Keratinocyte (primary cell): ENCODE results near the gene DPY19L3. TPM values are rescaled to one million over a fixed set of nuclear protein-coding genes. Genes with fewer than 3 reads are reported as not detected.

Experiments
- DNase-seq: peaks from one replicate; pipeline ENCODE4 v3.0.0-alpha.2; 2011; ENCODE audit warnings: low read depth, missing footprints, low spot score
- FAIRE-seq: peaks from 2 replicates; lab custom pipeline; 2011; peaks lifted over from hg19 to GRCh38; lab: Jason Lieb, UNC
- H2AFZ ChIP-seq: 2 replicates; pipeline ENCODE4 v1.6.0; 2012; ENCODE audit warnings: low read length, control low read depth, inconsistent platforms; ENCODE audit not compliant: control insufficient read depth
- H3K27ac ChIP-seq: 2 replicates; pipeline ENCODE4 v1.5.1; 2011; ENCODE audit warnings: low read length; ENCODE audit not compliant: control insufficient read depth, insufficient read depth
- H3K27me3 ChIP-seq: 3 replicates; pipeline ENCODE4 v1.6.0; 2011; ENCODE audit warnings: low read length; ENCODE audit not compliant: control insufficient read depth, insufficient read depth; ENCODE audit errors: extremely low read depth
- H3K36me3 ChIP-seq, 2 experiments: 2 replicates in 1 of 2; 3 replicates in 1 of 2; pipeline ENCODE4 v1.5.1; 2011; ENCODE audit warnings: low read length in 2 of 2, mild to moderate bottlenecking in 1 of 2; ENCODE audit not compliant: control insufficient read depth in 2 of 2, insufficient read depth in 2 of 2; ENCODE audit errors: extremely low read depth in 1 of 2
- H3K4me1 ChIP-seq: 3 replicates; pipeline ENCODE4 v1.5.1; 2011; ENCODE audit warnings: low read length; ENCODE audit not compliant: control insufficient read depth, insufficient read depth; ENCODE audit errors: extremely low read depth
- H3K4me2 ChIP-seq: 3 replicates; pipeline ENCODE4 v1.6.0; 2011; ENCODE audit warnings: low read depth, low read length; ENCODE audit not compliant: control insufficient read depth, insufficient read depth; ENCODE audit errors: extremely low read depth
- H3K4me3 ChIP-seq, 3 experiments: fragments of 200-600 bp in 1 of 3; sonication (generic) in 1 of 3; 2 replicates in 2 of 3; 3 replicates in 1 of 3; pipeline ENCODE4 v1.5.1; 2011 to 2016; ENCODE audit warnings: low read length in 3 of 3, mild to moderate bottlenecking in 3 of 3, control low read depth in 2 of 3, inconsistent platforms in 1 of 3, low read depth in 1 of 3, mixed read lengths in 1 of 3, mixed run types in 1 of 3, moderate library complexity in 1 of 3; ENCODE audit not compliant: control insufficient read depth in 2 of 3, insufficient read depth in 2 of 3; ENCODE audit errors: extremely low read depth in 1 of 3
- H3K79me2 ChIP-seq: 2 replicates; pipeline ENCODE4 v1.6.0; 2012; ENCODE audit warnings: low read length; ENCODE audit not compliant: control insufficient read depth, insufficient read depth
- H3K9ac ChIP-seq: 3 replicates; pipeline ENCODE4 v1.6.0; 2011; ENCODE audit warnings: low read length; ENCODE audit not compliant: control insufficient read depth, insufficient read depth; ENCODE audit errors: extremely low read depth
- H3K9me1 ChIP-seq: 3 replicates; pipeline ENCODE4 v1.6.0; 2011; ENCODE audit warnings: low read length; ENCODE audit not compliant: control insufficient read depth, insufficient read depth; ENCODE audit errors: extremely low read depth
- H3K9me3 ChIP-seq: 2 replicates; pipeline ENCODE4 v1.5.1; 2012; ENCODE audit warnings: low read depth, low read length; ENCODE audit not compliant: control insufficient read depth
- H4K20me1 ChIP-seq: 3 replicates; pipeline ENCODE4 v1.6.0; 2011; ENCODE audit warnings: low read length; ENCODE audit not compliant: control insufficient read depth, insufficient read depth; ENCODE audit errors: extremely low read depth
- CTCF ChIP-seq, 3 experiments: IDR thresholded peaks in 1 of 3; conservative IDR thresholded peaks in 1 of 3; optimal IDR thresholded peaks in 1 of 3; 2 replicates in 2 of 3; 3 replicates in 1 of 3; pipeline versions ENCODE3 to v1.5.1; 2011; ENCODE audit warnings: low read length in 3 of 3, mild to moderate bottlenecking in 3 of 3, moderate library complexity in 2 of 3, control low read depth in 1 of 3, inconsistent platforms in 1 of 3; ENCODE audit not compliant: insufficient read depth in 2 of 3; ENCODE audit errors: extremely low read depth in 1 of 3
- EZH2 ChIP-seq: IDR thresholded peaks from one replicate; pipeline ENCODE4 v1.6.1; 2012; ENCODE audit warnings: inconsistent platforms, mild to moderate bottlenecking, low read length, moderate library complexity
- dilution Hi-C: fragments of 300-500 bp; cut with MboI; formaldehyde crosslinking; loops from one replicate; pipeline ENCODE4 v1.7.0; 2020; ENCODE audit warnings: low sequenced_read_pairs; ENCODE audit not compliant: extremely low pct_ligation_motif_present
- polyA plus RNA-seq, 5 experiments: library from polyadenylated mRNA; depleted of rRNA in 3 of 5; stranded (reverse) in 3 of 5; stranded (forward) in 1 of 5; unstranded in 1 of 5; fragments of >200 nt; gene quantifications; 1 replicate in 1 of 5; 2 replicates in 3 of 5; 3 replicates in 1 of 5; pipeline versions ENCODE4 v1.2.1 to v1.2.3, GENCODE V29; 2011 to 2012; ENCODE audit warnings: missing spikeins in 2 of 5, low read depth in 1 of 5, low replicate concordance in 1 of 5

DPY19L3 gene
- polyA plus RNA-seq, 1 donor (not counting 4 experiments of a cell fraction or from before 2014, with no cell fraction given) = 10.0 TPM

DNA sequence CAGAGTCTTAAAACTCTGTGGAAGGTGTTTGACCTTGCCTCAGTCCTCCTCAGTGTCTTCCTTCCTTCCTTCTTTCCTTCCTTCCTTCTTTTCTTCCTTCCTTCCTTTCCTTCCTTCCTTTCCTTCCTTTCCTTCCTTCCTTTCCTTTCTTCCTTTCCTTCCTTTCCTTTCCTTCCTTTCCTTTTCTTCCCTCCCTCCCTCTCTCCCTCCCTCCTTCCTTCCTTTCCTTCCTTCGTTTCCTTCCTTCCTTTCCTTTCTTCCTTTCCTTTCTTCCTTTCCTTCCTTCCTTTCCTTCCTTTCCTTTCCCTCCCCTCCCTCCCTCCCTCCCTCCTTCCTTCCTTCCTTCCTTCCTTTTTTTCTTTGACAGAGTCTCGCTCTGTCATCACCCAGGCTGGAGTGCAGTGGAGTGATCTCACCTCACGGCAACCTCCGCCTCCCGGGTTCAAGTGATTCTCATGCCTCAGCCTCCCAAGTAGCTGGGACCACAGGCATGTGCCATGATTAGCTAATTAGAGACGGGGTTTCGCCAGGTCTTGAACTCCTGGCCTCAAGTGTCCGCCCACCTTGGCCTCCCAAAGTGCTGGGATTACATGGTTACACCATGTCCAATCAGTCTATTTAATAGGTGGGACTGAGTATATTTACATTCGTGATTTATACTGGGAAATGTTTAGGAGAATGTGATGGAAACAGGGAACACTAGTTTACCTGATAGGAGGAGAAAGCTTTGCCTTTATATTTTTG is 43.8 kb upstream of the DPY19L3 start:
- H3K9me3 ChIP-seq = no peaks in the 10 kb centered on the region
- no peaks in the 10 kb centered on the region for H3K9me1 ChIP-seq
- H2AFZ ChIP-seq = no peak overlapping the region
- H3K27me3 ChIP-seq = no peaks in the 10 kb centered on the region
- no peak overlapping the region for H3K4me3 ChIP-seq
- no peaks in the 10 kb centered on the region for H4K20me1 ChIP-seq
- peaks cover 0 to 13% of the 10 kb centered on the region in 2 experiments for H3K36me3 ChIP-seq
- H3K9ac ChIP-seq = no peak overlapping the region
- no peak overlapping the region for H3K27ac ChIP-seq
- dilution Hi-C loops = no loop called here
- DNase-seq (no peak), FAIRE-seq (no peak)
- no peak overlapping the region for H3K4me2 ChIP-seq
- TF ChIP-seq CTCF (optimal IDR thresholded peaks at IDR 0.05 in 1 of 3, IDR thresholded peaks at IDR 0.05 in 1 of 3, conservative IDR thresholded peaks at IDR 0.05 in 1 of 3; ENCODE audit: extremely low read depth in 1 of 3, insufficient read depth in 2 of 3, low read length in 3 of 3) (no peak), EZH2 (no peak)
- H3K79me2 ChIP-seq = peaks cover 2% of the 10 kb centered on the region
- no peaks in the 10 kb centered on the region for H3K4me1 ChIP-seq

- no peaks in the 10 kb centered on the region for H3K9me1 ChIP-seq
- H3K4me1 ChIP-seq = no peaks in the 10 kb centered on the region
- dilution Hi-C loops = no loop called here
- FAIRE-seq = no peak
- no peak for DNase-seq
- H3K4me3 ChIP-seq = no peak overlapping the region
- no peak overlapping the region for H3K27ac ChIP-seq
- H3K27me3 ChIP-seq = no peaks in the 10 kb centered on the region
- no peak overlapping the region for H3K9ac ChIP-seq
- H3K4me2 ChIP-seq = no peak overlapping the region
- H2AFZ ChIP-seq = no peak overlapping the region
- TF ChIP-seq EZH2 = no peak
- TF ChIP-seq CTCF (optimal IDR thresholded peaks at IDR 0.05 in 1 of 3, IDR thresholded peaks at IDR 0.05 in 1 of 3, conservative IDR thresholded peaks at IDR 0.05 in 1 of 3; ENCODE audit: extremely low read depth in 1 of 3, insufficient read depth in 2 of 3, low read length in 3 of 3) = no peak
- H3K9me3 ChIP-seq = no peaks in the 10 kb centered on the region
- H4K20me1 ChIP-seq = no peaks in the 10 kb centered on the region
- H3K36me3 ChIP-seq = peaks cover 0 to 13% of the 10 kb centered on the region in 2 experiments
- peaks cover 4% of the 10 kb centered on the region for H3K79me2 ChIP-seq
These were observed 43.3 kb upstream of the DPY19L3 start for GRCh38 chr19:32362318-32362691.
